GM18861 (cell line): ENCODE results near the gene ZFYVE21.

Experiments used
- ATAC-seq: cut with Tn5 transposase; IDR thresholded peaks from one replicate; pipeline ENCODE4 v1.9.1; 2021; ENCODE audit not compliant: unreplicated experiment

ZFYVE21 gene

GRCh38 chr14:103721334-103722120, 5.9 kb downstream of the ZFYVE21 start:
- ATAC-seq, result no peak

- no peak for ATAC-seq
Observed at GRCh38 chr14:103723748-103724081, 8.1 kb downstream of the ZFYVE21 start.

- ATAC-seq, result no peak
Observed at GRCh38 chr14:103724116-103724515, 8.5 kb downstream of the ZFYVE21 start.

- ATAC-seq, result no peak
Observed at GRCh38 chr14:103725001-103725682, 9.5 kb downstream of the ZFYVE21 start.

GRCh38 chr14:103725739-103726395, 10.3 kb downstream of the ZFYVE21 start:
- no peak for ATAC-seq

- ATAC-seq, result no peak
Observed at GRCh38 chr14:103726474-103726873, 10.9 kb downstream of the ZFYVE21 start.

- no peak for ATAC-seq
Observed at GRCh38 chr14:103727313-103727980, 11.8 kb downstream of the ZFYVE21 start.

GRCh38 chr14:103728141-103728540, 12.5 kb downstream of the ZFYVE21 start:
- ATAC-seq, result no peak

GRCh38 chr14:103728721-103729120, 13.1 kb downstream of the ZFYVE21 start:
- no peak for ATAC-seq

GRCh38 chr14:103729496-103730448, 14.2 kb downstream of the ZFYVE21 start:
- ATAC-seq, result no peak

GRCh38 chr14:103730490-103731035, 15.0 kb downstream of the ZFYVE21 start:
- ATAC-seq, result no peak

- no peak for ATAC-seq
Observed at GRCh38 chr14:103731481-103731880, 15.9 kb downstream of the ZFYVE21 start.

- ATAC-seq, result no peak
Observed at GRCh38 chr14:103731916-103732867, 16.6 kb downstream of the ZFYVE21 start.

- no peak for ATAC-seq
Observed at GRCh38 chr14:103732868-103733620, 17.4 kb downstream of the ZFYVE21 start.

GRCh38 chr14:103733651-103734050, 18.0 kb downstream of the ZFYVE21 start:
- no peak for ATAC-seq

GRCh38 chr14:103734081-103734888, 18.7 kb downstream of the ZFYVE21 start:
- no peak for ATAC-seq

GRCh38 chr14:103735022-103735421, 19.4 kb downstream of the ZFYVE21 start:
- no peak for ATAC-seq
